NCI-H460 (cell line): ENCODE data around the gene PRKN. TPM values are rescaled to one million over a fixed set of nuclear protein-coding genes. Genes with fewer than 3 reads are reported as not detected.

ENCODE experiments used
- DNase-seq: peaks from one replicate; pipeline ENCODE4 v3.0.0-alpha.2; 2016; ENCODE audit warnings: low read depth; ENCODE audit errors: extremely low read depth
- total RNA-seq: library from RNA; depleted of rRNA; stranded (reverse); fragments of >200 nt; shearing (Covaris generic); gene quantifications from 2 replicates; pipeline ENCODE4 v1.2.3, GENCODE V29; 2014

Gene PRKN
- total RNA-seq, 1 experiment from 2014 or later: 20.4 TPM

DNA sequence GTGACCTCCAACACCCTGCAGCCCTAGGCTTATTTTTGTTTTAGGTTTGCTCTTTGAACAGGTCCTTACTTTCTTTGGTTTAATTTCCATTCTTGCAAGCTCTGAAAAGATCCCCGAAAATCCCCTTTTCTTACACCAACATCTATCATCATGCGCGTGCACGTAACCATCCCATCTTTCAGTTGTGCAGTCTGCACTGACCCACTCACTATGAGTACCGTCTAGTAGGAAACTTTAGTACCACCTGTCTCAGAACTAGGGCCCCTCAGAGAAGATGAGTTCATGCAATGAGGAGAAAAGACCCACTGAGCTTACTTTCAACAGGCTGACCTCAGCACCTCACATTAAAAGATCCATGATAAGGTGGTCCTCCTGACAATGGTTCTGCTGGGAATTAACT lies 1333.1 kb downstream of the PRKN start:
- DNase-seq: no peak

DNA sequence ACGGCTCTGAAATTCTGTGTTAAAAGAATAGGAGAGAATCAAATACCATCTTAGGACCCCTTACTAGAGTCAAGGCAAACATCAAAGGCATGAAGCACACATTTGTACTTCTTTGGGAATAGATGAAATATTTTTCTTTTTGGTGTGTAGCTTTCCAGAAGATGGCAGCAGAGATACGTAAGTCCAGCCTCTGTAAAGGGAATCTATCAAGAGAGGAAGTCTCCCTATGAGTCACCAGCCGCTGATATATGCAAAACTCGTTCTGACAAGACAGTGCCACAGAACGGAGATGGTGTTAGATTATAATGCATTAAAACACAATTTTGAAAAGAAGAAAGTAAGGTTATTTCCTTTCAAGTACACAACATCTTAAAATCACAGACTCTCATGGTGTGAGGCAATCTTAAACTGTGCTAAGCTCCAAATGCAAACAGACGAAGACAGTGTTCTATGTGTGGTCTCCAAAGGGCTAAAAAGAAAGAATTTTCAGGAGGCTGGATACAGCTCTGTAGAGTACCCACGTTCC lies 1333.7 kb downstream of the PRKN start:
- peak; percentile 75 for DNase-seq

DNA sequence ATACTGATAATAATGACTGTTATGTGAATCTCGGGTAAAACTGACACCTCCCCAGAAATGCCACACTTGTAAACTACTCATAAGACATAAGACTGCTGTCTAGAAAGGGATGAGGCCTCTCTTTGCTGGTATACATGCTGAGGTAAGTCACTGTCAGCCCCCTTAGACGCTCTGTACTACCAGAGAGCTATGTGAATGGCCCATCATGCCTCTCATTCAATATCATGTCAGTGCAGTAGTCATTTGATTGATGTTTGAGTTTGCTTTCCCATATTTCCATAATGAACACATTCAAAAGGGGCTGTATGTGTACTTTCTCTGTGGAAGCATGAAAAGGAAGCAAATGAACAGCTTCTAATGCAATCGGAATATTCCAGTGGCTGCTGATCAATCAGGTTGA lies 1334.3 kb downstream of the PRKN start:
- DNase-seq: no peak

DNA sequence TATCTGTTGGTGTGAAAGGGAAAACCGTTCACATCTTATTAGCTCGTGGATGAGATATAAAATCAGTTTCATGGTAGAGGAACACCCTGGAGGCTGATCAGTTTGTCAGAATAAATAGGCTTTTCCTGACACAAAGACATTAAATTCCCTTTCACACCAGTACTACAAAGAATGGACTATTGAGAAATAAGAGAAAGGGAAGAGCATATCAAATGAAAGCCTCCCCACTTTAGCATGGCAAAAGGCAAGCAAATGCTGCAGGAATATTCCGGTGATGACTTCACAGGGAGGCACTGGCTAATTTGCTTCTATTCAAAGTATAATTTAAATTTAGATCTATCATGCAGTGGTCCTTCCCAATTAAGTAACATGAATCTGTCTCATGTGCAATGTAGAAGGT lies 1337.8 kb downstream of the PRKN start:
- DNase-seq: no peak

DNA sequence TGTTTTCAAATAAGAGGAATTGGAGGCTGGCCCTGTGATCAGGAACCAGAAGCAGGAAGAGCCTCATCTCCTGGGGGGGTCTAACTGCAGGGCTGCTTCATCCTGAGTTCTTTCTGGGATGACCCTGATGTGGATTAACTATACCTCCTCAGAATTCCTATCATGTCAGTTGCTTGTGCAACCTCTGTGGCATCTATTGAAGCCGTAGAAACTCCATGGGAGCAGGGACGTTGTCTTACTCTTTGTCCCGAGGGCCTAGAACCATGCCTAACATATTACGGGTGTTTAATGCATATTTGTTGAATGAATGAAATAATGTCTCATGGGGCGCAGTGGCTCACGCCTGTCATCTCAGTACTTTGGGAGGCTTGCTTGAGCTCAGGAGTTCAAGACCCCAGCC lies 1343.6 kb downstream of the PRKN start:
- DNase-seq: no peak

DNA sequence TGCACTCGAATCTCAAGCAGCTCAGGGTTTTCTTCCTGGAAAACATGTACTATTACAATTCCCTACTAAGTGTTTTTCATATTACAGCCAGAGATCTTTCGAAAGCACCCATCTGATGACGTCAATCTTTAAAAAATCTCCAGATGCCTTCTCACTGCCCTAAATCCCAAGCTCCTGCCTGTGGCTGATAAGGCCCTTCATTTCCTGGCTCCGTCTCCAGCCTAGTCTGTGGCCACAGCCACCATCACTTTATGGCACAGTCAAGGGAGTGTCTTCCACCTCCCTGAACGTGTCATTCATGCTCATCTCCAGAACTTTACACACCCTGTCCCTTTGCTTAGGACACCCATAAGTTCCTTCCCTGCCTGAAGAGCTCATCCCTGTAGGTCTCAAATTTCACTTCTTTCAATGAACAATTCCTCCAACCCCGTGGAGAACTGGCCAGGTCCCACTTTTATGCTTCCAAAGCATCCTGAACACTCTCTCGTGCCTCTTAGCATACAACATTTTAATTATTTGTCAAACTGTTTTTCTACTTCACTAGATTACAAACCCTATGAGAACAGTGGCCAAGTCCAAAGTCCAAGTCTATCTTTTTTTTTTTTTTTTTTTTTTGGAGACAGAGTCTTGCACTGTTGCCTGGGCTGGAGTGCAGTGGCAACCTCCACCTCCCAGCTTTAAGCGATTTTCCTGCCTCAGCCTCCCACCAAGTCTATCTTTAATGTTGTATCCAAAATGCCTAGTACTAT lies 1347.6 kb downstream of the PRKN start:
- no peak for DNase-seq

DNA sequence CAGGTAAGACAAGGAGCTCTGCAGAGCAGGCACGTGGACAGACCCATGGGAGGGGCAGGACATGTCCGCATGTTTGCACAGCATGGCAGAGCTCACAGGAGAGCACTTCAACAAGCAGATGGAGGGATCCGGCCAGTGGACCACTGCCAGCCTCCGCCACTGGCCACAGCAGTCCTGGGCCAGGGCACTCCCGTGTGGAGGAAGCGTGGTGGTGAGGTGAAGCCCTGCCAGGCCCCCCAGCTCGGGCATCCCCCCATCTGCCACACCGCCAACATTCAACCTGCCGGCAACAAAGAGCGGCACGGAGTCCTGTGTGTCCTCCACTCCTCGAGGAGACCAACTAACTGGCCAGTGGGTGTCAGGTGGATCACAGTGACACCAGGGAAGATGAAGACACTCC lies 1349.5 kb downstream of the PRKN start:
- DNase-seq: no peak

DNA sequence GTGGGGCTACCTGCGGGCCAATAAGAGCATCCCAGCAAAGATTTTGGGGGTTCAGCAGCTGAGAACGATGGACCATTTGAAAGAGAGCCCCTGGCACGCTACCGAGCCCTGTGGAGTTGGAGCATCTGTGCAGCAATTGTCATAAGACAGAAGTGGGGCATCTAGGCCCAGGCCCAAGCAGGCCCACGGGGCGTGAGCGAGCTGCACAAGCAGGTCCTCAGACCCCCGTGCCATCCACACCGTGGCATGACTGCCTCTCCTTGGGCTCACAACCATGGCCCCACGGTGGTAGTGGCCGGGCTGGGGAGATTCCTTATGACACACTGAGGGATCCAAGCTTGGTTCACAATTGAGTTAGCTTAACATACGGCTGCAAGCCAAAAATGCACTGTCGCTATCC lies 1350.5 kb downstream of the PRKN start:
- DNase-seq: no peak

DNA sequence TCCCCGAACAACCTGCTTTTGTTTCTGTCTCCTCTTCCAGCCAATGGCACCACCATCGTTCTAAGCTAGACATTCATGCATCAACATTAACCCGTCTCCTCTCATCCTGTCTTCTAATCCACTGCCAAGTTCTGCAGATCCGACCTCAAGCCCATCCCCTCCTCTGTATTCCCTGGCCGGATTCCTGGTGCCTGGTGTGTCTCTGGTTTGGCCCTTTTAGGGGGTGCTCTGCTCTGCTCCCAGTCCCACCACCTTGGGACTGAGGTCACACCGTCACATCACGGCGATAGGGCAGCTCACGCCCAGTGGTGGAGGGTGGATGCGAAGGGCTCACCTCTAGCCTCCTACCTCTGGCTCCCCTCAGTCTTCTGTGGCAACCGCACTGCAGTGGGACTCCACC lies 1351.2 kb downstream of the PRKN start:
- DNase-seq: no peak

DNA sequence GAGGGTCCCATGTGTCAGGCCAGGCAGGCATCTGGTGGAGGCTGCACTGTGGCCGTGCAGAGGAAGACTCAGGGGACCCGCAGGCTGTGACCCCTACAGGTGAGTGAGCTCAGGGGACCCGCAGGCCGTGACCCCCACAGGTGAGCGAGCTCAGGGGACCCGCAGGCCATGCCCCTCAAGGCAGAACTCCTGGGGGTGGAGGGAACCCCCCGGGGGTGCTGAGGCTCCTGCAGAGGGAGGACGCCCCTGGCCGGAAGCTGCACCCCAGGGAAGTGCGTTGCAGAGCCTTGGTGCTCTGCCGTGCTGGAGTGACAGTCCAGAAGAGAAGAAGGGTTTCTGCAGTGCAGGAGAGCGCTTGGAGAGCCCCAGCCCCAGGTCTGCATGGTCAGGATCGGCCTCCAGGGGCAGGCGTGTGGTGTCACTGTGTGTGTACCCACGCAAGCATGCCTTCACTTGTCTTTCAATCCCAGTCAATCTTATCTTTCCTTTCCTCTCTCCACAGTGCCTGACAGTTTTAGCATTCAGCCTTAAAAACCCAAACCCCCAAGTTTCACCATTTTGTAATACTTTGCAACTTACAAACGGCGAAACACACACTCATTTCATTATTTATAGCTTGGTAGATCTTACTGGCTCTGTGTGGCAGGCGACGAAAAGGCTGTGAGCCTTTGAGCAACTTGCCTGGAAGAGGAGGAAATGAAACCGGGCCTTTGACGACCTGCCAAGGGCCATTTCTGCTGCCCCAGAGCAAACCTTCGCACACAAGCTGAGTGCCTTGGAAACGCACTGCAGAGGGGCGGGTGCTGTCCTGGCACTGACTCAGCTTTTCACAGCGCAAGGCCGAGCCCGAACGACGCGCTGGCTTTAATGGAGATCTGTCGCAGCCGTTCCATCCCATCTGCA lies 1352.3 kb downstream of the PRKN start:
- DNase-seq: no peak

DNA sequence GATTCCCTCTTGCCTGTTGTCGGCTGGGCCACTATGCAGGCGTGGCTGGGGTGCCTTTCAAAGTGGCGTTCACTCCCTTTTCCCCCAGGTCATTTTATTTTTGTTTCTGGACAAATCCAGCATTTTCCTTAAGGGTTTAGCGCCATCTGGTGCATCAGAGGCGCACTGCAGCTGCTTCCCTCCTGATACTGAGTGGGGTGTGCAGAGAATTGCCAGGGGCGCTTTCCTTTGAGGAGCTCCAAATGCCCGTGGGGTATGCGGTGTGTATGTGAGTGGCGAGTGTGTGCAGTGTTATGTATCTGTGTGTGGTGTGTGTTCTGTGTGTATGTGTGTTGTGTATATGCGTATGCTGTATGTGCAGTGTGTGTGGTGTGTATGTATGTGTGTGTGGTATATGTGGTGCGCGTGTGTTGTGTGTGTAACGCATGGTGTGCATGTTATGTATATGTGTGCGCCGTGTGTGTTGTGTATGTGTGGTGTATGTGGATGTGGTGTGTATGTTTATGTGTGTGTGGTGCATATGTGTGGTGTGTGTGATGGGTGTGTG lies 1353.6 kb downstream of the PRKN start:
- DNase-seq: peak; percentile 38

DNA sequence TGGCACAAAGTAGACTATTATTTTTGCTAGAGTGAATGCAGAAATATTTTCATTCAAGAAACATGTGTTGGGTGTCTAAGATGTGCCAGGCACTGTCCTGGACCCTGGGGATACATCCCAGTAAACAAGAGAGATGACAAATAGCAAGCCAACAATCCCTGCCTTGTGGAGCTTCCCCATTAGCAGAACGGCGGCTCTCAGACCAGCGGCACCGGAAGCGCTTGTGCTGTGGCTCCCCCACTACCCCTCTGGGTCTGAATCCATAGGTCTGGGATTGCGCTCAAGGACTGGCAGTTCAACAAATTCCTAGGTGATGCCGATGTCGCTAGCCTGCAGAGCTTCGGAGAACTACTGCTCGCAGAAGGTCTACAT lies 1355.2 kb downstream of the PRKN start:
- DNase-seq: no peak

DNA sequence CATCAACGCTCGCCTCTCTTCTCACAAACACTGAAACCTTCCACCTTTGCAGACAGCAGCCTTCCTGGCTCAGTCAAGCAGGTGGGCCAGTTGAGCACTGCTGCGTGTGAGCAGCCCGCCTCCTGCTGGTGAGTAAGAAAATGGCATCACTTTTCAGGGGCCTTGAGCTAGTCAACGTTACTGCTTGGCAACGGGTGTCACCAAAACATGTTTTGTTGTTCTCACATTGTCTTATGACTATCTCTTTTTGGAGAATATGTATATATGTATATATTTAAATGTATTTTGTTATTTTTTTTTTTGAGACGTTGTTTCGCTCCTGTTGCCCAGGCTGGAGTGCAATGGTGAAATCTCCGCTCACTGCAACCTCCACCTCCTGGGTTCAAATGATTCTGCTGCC lies 1356.7 kb downstream of the PRKN start:
- DNase-seq: peak; percentile 38

DNA sequence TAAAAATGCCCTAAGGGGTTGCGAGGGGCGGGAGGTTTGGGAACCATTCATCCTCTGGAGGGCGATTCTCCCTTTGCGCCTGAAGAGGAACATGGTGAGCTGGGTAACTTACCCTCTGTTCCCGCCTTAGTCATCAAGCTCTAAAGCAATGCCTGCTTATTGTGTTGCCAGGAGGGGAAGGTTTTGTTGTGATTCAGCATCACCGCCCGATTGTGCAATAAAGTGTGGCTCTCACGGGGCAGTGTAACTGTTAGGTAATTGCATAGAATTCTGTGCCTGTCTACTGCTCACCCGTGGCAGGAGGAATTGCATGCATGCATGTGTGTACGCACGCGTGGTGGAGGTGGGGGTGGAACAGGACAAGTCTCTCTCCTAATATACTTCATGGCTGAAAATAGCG lies 1358.2 kb downstream of the PRKN start:
- no peak for DNase-seq

DNA sequence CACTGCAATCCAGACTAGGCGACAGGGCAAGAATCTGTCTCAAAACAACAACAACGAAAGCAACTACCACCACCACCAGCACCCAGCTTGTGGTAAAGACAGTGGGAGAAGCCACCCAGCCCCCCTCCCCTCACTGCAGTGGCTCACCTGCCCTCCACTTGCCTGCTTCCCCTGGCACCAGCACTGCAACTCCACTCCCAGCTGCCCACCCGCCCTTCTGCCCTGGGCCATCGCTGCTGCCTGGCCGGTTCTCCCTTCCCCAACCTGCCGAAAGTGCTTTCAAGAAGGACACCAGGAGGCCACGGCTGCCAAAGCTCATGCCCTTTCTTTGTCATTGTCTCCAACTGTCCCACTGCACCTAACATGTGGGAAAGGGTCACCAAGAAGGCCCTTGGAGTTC lies 1359.1 kb downstream of the PRKN start:
- no peak for DNase-seq

DNA sequence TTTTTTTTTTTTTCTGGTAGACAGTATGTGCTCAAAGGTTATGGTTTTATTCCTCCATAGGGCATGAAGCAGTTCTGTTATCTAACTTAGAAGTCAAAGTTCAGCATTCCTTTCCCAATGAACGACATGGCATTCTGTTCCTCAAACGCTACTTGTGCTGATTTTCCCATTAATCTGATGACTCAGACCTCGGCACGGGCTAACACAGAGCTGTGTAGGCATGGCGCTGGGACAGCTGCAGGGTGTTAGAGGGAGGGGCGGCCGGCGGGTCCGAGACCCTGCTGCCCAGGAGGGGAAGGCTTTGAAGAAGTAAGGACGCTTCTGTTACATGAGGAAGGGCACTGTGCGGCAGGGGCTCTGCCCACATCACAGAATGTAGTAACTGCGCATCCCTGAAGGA lies 1360.1 kb downstream of the PRKN start:
- no peak for DNase-seq

DNA sequence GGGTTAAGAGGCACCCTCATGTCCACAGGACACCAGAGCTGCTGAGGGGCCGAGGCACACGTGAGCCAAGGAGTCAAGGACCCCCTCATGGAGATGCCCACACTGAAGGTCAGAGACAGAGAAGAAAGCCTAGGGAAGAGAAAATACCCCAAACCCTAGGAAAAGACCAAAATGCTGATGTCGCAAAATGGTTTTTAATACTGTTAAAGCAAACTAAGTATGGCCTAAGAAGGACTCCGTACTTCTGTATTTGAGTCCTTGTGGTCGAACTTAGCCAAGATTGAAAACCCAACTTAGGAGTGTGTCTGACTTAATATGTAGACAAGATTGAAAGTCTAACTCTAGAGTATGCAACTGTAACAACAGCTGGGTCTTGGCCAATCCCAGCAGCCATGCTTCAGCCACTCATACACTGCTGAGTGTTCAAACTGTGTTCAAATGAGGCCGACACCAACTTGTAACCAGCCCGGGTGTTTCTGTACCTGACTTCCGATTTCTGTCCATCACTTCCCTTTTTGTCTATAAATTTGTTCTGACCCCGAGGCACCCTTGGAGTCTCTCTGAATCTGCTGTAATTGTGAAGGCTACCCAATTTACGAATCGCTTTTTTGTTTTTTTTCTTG lies 1361.2 kb downstream of the PRKN start:
- DNase-seq: no peak

DNA sequence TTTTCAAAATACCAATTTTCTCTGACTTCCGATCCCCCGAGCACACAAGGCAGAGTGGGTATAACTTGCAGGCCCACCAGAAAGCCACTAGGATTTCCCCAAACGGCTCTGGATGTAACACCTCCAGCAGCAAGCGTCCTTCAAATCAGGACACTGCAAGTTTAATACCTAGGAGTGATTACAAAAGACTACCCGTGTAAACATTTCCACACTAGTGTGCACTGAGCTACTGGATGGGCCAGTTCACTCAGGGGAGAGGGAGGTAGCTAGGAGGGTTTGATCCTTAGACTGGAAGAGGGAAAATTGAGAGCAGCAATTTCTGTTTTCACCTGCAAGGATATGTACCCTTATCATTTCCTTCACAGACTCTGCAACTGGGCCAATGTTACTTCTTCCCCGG lies 1361.9 kb downstream of the PRKN start:
- DNase-seq: no peak

DNA sequence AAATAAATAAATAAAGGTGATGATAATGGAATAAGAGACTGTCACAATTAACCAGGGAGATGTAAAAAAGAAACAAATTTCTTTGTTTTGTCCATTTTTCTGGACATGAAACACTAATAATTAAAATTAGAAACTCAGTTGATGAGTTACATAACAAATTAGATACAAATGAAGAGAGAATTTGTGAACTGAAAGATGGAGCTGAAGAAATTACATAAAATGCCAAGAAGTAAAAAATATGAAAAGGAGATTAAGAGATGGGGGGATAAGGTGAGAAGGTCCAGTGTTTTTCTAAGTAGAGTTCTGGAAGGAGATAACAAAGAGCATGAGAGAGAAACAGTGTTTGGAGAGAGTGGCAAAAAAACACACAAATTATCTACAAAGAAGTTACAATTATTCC lies 1364.3 kb downstream of the PRKN start:
- no peak for DNase-seq

DNA sequence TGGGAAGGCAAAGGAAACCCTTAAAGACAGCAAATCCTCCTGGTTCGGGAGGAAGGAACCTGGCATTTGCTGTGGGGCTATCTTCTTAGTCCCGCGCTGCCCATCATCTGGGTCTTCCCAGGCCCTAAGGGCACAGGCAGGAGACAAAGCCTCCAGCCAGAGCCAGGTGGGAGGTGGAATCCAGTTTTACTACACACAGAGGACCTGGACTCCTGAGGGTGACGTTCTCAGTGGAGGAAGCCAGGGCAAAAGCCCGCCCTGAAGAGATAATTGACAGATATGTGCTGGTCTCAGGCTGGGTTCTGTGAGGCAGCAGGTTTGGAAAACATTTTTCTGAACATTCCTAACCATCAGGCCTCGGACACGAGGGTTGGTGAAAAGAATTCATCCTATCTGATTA lies 1365.3 kb downstream of the PRKN start:
- DNase-seq: no peak

DNA sequence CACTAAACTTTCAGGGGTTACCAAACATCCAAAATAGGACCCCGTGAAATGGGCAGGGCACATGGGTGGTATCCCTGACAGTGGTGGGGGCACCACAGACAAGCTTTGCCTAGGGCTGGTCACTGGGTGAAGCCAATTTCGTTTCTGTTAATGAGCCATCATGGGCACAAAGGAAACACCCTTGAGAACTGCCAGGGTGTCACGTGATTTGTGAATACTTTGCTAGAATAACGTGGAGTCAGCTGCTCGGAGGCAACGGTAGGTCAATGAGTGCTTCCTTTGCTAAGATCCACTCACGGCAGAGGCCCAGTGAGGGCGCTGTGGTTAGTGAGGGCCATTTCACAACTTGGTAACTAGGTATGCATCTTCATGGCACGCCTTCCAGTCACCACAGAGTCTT lies 1366.0 kb downstream of the PRKN start:
- DNase-seq: no peak
